Embryonic facial prominence (tissue), 1 donor: ENCODE results near the gene POU4F1.
"Not testable (repeated sequence)": the region's sequence is repeated elsewhere in the genome, so short reads cannot be mapped to it uniquely, and the experiment has no call there.

Experiments used
- DNase-seq: peaks from one replicate; pipeline ENCODE4 v3.0.0-alpha.2; 2016; ENCODE audit errors: extremely low spot score

Gene POU4F1, protein sequence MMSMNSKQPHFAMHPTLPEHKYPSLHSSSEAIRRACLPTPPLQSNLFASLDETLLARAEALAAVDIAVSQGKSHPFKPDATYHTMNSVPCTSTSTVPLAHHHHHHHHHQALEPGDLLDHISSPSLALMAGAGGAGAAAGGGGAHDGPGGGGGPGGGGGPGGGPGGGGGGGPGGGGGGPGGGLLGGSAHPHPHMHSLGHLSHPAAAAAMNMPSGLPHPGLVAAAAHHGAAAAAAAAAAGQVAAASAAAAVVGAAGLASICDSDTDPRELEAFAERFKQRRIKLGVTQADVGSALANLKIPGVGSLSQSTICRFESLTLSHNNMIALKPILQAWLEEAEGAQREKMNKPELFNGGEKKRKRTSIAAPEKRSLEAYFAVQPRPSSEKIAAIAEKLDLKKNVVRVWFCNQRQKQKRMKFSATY

DNA sequence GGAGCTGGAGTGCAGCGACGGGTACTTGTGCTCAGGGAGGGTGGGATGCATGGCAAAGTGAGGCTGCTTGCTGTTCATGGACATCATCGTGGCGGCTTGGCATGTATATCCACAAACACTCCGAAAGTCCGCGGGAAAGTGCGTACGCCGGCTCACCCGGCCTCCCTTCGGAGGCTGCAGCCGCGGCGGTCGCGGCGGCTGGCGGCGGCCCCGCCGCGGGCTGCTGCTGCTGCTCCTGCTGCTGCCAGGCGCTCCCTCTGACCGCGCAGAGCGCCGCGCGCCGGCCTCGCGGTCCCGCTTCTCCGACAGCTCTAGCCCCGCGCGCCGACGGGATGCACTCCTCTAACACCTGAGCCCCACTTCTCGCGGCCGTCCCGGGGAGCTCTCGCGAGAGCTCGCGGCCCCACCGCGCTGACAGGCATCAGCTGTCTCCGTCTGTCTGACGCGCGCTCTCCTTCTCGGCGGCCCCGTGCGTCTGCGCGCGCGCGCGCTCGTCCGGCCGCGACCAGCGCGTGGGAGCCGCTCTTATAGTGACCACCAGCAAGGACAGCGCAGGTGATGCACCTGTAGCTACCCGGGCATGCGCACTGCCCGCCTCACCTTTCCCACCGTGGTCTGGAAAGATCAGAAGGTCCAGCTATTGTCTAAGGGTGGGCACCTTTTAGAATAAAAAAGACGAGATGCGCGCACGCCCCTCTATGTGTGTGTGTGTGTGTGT is at the start of gene POU4F1:
POU4F1 (minus strand) TSS at position 313 of the 718 bp plus-strand sequence; CDS start at position 87, 226 bp downstream.
- no peak for DNase-seq

DNA sequence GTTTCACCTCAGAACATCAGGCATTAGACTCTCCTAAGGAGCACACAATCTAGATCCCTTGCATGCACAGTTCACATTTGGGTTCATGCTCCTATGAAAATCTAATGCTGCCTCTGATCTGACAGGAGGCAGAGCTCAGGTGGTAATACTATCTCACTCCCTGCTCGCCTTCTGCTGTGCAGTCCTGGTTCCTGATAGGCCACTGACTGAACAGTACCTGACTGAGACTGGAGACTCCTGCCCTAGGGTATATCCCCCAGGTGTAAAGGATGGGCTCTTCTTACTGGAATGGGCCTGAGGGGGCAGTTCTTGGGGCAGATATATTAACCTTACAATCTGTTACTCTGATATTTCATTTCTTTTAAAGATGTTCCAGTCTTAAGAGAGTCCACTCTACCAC is 49.3 kb upstream of the POU4F1 start:
- DNase-seq = no peak

DNA sequence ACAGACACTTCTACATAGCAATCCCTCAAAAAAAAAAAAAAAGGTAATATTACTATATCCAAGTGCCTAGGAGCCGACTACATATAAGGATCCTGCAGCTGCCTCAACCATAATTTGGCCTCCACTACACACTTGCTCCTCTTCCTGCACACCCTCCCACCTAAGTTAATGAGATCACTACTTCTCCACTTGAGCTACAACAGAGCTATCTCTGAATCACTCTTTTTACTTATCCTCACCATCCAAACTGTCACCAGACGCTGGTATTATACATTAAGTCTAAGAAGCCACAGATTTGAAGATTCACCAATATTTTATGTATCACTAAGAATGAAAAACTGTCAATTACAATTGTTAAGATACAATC is 47.3 kb upstream of the POU4F1 start:
- no peak for DNase-seq

DNA sequence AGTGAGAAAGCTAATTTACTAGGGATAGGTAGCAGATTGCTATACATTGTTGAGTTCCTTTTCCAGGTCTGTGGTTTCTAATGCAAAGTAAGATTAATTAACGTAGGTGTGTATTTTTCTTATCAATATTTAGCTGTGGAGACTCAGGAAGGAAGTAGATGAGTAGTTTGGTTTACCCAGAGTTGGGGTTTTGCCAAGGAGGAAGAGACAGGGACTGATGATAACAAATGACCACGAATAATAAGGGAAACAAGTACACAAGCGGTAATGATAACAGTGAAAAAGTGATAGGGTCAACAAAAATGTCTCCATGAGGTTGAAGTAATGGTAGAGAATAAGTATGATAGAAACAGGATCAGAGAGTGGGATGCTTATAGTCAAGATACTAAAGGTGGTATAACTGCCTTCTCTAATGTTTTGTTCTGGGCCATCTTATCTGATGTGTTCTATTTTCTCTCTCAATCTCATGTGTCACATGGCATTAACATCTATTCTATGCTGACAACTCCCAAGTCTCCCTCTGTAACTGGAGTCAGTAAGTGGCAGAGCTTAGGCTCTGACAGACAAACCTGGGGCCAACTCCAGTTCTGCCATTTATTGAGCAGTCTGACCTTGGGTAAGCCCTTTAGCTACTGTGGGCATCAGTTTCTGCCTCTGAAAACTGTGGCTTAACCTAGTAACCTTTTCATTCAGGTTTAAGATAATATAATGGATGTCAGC is 46.8 kb upstream of the POU4F1 start:
- DNase-seq = no peak

DNA sequence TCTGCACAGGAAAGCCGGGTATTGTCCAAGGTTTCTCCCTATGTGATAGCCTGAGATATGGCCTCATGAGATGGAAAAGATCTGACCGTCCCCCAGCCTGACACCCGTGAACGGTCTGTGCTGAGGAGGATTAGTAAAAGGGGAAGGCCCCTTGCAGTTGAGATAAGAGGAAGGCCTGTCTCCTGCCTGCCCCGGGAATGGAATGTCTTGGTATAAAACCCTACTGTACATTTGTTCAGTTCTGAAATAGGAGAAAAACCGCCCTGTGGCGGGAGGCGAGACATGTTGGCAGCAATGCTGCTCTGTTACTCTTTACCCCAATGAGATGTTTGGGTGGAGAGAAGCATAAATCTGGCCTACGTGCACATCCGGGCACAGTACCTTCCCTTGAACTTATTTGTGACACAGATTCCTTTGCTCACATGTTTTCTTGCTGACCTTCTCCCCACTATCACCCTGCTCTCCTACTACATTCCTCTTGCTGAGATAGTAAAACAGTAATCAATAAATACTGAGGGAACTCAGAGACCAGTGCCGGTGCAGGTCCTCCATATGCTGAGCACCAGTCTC is 43.8 kb upstream of the POU4F1 start:
- DNase-seq = not testable (repeated sequence)

DNA sequence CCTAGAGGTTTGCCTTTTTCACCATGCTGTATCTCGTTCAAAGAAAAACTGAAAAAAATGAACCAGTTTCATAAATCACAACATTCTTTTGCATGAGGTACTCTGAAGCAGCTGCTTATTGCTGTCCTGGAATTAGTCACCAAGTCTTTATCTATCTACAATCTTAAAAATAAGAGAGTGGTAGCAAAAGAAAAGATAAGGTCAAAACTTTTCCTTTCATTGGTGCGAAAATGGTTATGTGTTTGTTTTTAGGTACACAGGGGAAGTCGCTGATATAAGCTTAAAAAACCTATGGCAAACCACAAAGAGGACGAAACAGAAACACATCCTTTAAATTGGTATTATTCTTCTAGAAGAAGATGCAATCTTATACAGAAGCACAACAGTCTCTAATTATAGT is 34.9 kb upstream of the POU4F1 start:
- DNase-seq = no peak

DNA sequence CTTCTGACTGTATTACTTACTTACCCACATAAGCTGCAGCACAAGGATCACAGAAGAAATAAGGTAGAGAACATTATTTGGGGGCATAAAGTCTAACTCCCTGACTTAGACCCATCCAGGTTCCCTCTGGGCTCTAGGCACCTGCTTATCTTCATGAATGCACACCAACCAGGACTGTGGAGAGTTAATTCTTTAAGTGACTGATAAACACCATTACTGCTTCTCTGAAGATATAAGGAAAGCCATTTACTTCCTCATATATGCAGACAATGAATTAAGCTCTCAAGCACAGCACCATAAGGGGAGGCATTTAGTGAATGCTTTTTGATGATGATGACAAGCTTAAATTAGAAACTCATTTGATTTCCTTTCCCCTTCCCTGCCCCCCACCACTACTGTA is 33.1 kb upstream of the POU4F1 start:
- no peak for DNase-seq

DNA sequence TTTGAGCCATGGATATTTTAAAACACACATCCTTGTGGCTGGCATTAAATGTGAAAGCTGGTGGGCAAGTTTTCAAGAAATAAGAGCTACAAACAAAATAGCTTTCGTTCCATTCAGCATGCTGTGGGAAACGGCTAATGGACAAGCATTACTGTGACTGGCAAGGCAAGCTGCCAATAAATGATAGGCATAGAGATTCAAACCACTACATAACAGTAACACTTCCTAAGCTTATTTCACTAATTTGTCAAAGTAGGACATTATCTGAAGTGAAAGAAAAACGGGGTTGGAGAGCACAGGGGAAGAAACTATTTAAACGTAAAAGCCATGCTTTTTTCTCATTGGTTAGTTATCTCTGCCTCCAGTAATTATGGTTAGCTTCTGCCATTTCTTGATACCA is 29.6 kb upstream of the POU4F1 start:
- DNase-seq = no peak

DNA sequence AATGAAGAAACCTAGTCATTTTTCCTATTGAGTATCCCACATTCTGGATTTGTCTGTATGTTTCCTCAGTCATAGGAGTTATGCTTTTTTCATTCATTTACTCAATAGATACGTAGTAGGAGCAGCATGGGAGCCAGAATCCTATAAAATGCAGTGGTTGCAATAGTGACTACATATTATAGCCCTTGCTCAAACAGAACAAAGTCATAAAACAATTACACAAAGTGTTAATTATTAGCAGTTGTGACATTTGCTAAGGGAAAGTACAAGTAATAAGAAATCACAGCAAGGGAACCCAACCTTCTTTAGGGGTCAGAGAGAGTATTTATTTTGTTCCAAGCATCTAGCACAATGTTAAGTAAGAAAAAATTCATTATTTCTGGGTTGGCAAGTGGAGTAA is 27.7 kb upstream of the POU4F1 start:
- no peak for DNase-seq

DNA sequence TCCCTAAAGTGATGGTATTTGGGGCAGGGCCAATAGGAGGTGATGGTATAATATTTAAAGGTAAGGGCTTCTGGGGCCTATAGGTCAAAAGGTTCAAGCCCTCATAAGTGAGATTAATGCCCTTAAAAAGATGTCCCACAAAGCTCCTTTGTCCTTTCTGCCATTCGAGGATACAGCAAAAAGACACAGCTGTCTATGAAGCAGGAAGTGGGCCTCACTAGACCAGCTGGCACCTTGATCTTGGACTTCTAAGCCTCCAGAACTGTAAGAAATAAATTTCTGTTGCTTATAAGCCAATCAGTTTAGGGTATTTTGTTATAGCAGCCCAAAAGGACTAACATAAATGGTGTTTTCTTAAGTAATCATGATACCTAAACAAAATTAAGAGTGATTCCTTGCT is 27.2 kb upstream of the POU4F1 start:
- no peak for DNase-seq

DNA sequence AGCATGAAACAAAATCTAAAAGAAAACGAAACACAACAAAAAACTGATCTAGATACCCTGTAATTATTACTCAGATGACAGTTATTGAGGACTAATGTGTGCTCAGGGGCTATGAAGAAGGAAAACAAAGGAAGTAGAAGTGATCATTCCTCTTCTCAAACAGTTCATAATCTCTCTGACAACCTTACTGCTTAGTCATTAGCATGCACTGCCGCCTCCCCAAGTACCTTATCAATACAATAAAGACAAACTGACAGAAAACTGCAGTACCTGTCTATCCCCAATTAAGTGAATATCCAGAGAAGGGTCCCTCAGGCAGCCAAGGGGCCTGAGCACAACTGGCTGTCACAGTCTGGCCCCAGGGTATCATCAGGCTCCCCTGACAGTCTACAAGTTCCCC is 22.0 kb upstream of the POU4F1 start:
- no peak for DNase-seq

DNA sequence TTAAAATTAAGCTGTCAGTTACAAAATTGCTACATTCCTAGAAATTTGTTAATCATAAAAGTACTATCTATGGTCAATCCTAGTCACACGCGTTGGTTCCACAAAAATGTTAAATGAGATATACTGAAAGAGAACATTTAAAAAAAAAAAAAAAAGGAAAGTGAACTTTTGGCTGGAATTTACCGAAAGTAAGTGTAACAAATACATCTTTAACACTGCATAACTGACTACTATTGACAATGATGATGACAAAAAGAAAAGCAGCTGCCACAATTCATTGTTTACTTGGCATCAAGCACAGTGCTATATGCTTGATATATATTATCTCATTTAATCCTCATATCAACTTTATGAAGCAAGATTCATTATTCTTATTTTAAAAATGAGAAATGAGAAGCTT is 19.8 kb upstream of the POU4F1 start:
- no peak for DNase-seq

DNA sequence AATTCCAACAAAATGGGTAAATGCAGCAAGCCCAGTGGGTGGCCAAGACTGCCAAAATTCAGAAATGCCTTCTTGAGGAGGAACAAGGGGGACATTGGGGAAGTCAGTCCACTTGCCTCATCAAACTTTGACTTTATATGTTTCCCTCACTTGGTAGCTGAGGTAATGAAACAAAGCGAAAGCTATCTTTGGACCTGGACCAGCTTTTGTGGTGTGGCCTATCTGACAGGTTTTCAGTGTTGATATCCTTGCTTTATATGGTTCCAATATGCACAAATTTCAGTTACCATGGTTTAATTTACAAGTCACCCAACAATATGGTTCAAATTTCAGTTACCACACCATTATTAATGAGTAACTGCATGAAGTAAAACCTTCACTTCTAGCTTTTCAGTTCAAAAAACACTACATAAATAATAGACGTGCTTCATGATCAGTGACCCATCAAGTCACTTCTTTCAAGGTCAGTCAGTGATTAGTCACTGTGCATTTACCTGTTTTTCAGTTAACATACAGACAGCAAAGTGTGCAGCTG is 17.7 kb upstream of the POU4F1 start:
- DNase-seq = no peak

DNA sequence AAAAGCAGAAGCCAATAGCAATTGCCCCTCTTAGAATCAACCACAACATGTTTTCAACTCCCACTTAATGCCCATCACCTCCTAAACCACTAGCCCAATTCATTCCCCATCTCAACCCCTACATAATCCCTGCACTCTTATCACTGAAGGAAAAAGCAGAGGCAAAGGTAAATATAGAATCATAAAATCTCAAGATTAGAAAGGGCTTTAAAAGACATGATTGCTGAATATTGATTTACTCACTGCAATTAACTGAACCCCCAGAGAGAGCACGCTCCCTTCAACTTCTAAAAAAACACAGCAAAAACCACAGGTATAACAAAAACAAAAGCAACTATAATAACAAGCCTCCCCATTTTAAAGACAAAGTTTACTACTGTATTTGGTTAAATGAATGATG is 15.1 kb upstream of the POU4F1 start:
- no peak for DNase-seq

DNA sequence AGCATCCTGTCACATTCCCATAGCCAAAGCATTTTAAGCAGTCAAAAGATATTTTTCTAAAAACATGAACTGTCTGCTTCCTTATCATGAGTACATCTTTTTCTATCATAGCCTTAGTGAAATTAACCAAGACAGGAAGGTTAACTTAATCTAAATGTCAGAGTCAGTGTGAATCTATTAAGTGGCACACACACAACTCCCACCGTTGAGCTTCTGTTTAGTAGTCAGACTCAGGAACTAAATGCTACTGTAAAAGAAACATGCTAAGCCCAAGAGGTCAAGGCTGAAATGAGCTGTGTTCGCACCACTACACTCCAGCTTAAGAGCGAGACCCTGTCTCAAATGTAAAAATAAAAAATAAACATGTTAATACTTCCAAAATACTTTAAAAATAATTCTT is 7.7 kb upstream of the POU4F1 start:
- DNase-seq = no peak

DNA sequence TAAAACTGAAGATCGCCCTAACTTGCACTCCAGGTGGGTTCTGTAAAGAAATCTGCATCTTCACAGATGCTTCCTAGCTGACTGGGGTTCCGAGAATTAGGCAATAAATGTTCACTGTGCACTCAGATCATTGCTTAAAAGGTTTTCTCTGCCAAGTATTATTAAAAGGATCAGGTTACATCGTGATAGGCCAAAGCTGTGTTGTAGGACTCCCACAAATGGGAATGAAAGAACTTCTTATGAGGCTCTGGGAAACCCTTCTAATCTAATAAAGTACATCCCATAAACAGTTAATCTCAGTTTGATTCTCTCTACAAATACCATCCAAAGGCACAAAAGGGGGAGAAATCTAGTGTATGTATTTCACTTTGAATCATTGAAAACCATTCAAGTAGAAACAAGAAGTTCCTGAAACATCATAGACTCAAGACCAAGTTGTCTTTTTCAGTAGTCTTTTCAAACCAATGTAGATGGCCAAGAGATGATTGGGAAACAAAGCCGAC is 7.1 kb upstream of the POU4F1 start:
- peak; percentile 5 for DNase-seq

DNA sequence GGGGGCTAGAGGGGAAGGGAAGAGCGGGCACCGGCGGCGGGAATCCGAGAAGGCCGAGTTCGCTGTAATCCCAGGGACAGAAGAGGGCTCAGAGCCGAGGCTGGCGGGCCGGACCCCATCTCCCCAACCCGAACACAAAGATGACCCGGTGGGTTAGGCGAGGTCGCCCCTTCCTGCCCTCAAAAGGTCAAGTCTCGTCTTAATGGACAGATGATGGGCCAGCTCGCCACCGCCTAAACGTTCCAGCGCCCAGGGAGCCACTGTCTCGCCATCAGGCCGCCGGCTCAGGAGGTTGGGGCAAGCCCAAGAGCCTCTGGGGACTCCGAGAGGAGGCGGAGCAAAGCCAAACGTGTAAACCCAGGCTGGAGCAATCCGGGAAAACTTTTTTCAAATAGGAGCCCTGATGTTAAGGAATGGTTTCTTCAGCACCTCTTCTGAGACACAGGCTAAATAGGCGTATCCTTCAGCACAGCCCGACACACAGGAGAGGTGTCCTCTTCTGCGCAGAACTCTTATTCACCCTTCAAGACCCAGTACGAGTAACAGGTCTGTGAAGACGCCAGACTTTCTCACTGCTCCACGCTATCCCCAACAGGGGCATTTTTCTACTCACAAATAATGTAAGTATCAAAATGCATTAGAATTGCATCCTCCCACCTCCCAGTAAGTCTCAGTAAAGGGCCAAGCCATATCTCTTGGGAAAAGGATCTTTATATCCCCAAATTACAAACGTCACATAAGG is 6.3 kb upstream of the POU4F1 start:
- DNase-seq = peak; percentile 5

DNA sequence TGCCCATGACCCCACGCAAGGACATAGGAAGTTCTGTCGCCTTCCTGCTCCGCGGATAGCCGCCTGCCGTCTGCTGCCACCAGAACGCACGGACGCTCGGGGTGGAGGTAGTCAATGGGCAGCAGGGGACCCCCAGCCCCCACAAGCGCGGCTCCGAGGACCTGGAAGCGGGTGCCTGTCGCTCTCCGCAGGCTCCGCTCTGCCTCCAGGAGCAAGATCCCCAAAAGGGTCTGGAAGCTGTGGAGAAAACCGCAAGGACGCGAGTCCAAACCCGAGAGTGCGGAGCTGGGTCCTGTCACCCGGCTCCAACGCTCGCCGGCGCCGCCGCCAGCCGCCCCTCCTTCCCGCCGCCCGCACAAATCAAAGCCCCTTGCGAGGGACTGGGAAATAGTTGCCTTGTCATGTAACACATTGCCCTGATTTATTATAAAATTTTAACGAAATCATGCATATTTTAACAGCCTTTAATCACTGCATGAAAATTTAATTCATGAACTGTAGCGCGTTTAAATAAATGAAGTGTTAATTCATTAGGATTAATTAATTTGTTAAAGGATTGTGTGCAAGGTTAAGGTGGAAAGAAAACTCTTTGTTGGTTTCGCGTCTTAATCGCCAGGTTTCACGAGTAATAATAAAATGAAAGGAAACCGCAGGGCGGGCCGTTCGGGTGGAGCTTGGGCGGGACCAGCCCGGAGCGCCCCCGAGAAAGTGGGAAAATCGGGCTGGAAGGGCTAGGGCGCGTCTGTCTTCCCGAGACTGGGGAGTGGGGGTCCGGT is 5.5 kb upstream of the POU4F1 start:
- DNase-seq = peak; percentile 4

DNA sequence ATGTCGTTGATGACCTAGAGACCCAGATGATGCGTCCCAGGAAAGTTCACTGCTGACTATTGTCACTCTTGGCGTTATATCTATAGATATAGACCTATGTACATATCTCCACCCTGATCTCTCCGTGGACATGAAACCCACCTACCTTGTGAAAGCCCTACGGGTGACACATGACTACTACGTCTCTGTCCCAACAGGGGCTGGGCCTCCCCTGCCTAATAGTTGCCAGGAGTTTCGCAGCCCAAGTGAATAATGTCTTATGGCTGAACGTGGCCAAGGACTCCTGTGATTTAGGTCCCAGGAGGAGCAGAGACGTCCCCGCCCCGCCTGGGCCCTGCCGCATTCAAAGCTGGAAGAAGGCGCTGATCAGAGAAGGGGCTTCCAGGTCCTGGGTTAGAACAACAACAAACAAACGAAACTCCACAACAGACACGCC is 4.9 kb upstream of the POU4F1 start:
- DNase-seq = peak; percentile 5
